Peyer's patch (tissue), 4 donors: ENCODE results near the gene ABCA9.

Experiments
- POLR2A ChIP-seq, 2 donors: fragments of 450-650 bp; IDR thresholded peaks; one replicate each; pipeline ENCODE4 v1.5.1; 2017; ENCODE audit warnings: antibody characterized with exemption in 2 of 2, mild to moderate bottlenecking in 2 of 2, moderate library complexity in 2 of 2
- TF ChIP-seq, protein P1 (sequence below), 6 experiments: fragments of 450-650 bp in 4 of 6; fragments of 200-600 bp in 2 of 6; sonication (generic) in 1 of 6; IDR thresholded peaks; one replicate each; pipeline ENCODE4 v1.5.1; 2017 to 2019; ENCODE audit warnings: antibody characterized with exemption in 6 of 6, mild to moderate bottlenecking in 3 of 6, moderate library complexity in 1 of 6

DNA sequence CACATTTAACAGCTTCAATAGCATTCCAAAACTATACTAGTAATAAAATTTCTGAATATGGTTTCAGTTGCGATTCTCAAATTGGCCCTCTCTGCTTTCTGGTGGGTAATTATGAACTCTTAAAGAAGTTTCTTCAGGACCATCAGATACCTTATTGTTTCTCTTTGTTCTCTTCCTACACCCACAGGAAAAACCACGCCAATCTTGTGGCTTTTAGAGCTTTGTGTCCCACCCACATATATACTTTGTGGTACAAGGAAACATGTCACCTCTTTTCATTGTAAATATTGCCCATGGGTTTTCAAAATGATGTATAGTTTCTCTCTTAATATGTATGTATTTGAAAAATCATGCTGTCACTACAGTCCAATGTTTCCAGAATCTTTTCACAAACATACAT is 12.1 kb downstream of the ABCA9 start:
- TF ChIP-seq, protein P1, sequence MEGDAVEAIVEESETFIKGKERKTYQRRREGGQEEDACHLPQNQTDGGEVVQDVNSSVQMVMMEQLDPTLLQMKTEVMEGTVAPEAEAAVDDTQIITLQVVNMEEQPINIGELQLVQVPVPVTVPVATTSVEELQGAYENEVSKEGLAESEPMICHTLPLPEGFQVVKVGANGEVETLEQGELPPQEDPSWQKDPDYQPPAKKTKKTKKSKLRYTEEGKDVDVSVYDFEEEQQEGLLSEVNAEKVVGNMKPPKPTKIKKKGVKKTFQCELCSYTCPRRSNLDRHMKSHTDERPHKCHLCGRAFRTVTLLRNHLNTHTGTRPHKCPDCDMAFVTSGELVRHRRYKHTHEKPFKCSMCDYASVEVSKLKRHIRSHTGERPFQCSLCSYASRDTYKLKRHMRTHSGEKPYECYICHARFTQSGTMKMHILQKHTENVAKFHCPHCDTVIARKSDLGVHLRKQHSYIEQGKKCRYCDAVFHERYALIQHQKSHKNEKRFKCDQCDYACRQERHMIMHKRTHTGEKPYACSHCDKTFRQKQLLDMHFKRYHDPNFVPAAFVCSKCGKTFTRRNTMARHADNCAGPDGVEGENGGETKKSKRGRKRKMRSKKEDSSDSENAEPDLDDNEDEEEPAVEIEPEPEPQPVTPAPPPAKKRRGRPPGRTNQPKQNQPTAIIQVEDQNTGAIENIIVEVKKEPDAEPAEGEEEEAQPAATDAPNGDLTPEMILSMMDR (IDR thresholded peaks at IDR 0.05), result no peak
- TF ChIP-seq POLR2A (IDR thresholded peaks at IDR 0.05), result no peak
